HCT116 (cell line): ENCODE results near the gene CACNA1C.

Experiments
- CTCF ChIP-seq, 3 experiments: fragments of 200-600 bp in 1 of 3; sonication (generic) in 1 of 3; IDR thresholded peaks in 2 of 3; conservative IDR thresholded peaks in 1 of 3; 2 replicates each; pipeline ENCODE4 v1.5.1; 2012 to 2017; ENCODE audit warnings: low read depth in 2 of 3, low read length in 2 of 3, antibody characterized with exemption in 1 of 3, borderline replicate concordance in 1 of 3, control low read depth in 1 of 3, mild to moderate bottlenecking in 1 of 3, mixed read lengths in 1 of 3, mixed run types in 1 of 3, moderate library complexity in 1 of 3; ENCODE audit not compliant: insufficient read depth in 1 of 3
- MAX ChIP-seq: IDR thresholded peaks from 2 replicates; pipeline ENCODE4 v1.6.1; 2012

GRCh38 chr12:2668816-2669215, 616.0 kb downstream of the CACNA1C start:
- TF ChIP-seq CTCF (IDR thresholded peaks at IDR 0.05 in 2 of 3, conservative IDR thresholded peaks at IDR 0.05 in 1 of 3; ENCODE audit: borderline replicate concordance in 1 of 3, insufficient read depth in 1 of 3, low read depth in 2 of 3, low read length in 2 of 3) (no peak), MAX (no peak)
